GM19468 (cell line): ENCODE results near the gene TYW1B.
"Not testable (repeated sequence)": the region's sequence is repeated elsewhere in the genome, so short reads cannot be mapped to it uniquely, and the experiment has no call there.

ENCODE experiments used
- ATAC-seq: cut with Tn5 transposase; IDR thresholded peaks from one replicate; pipeline ENCODE4 v1.9.1; 2021; ENCODE audit warnings: mild to moderate bottlenecking, moderate library complexity, moderate number of reproducible peaks; ENCODE audit not compliant: unreplicated experiment; ENCODE audit errors: extremely low read depth

TYW1B gene

GRCh38 chr7:72817661-72818060, 10.3 kb downstream of the TYW1B start:
- not testable (repeated sequence) for ATAC-seq

- ATAC-seq, result not testable (repeated sequence)
Observed at GRCh38 chr7:72816370-72817157, 11.4 kb downstream of the TYW1B start.

GRCh38 chr7:72810437-72810836, 17.6 kb downstream of the TYW1B start:
- ATAC-seq, result not testable (repeated sequence)

- not testable (repeated sequence) for ATAC-seq
Observed at GRCh38 chr7:72808511-72808910, 19.5 kb downstream of the TYW1B start.

- not testable (repeated sequence) for ATAC-seq
Observed at GRCh38 chr7:72806851-72807250, 21.1 kb downstream of the TYW1B start.

GRCh38 chr7:72805526-72806494, 22.2 kb downstream of the TYW1B start:
- no peak for ATAC-seq

- ATAC-seq, result not testable (repeated sequence)
Observed at GRCh38 chr7:72803778-72804177, 24.2 kb downstream of the TYW1B start.

GRCh38 chr7:72801564-72801963, 26.4 kb downstream of the TYW1B start:
- ATAC-seq, result not testable (repeated sequence)

- ATAC-seq, result not testable (repeated sequence)
Observed at GRCh38 chr7:72795401-72795800, 32.6 kb downstream of the TYW1B start.

GRCh38 chr7:72793791-72794190, 34.2 kb downstream of the TYW1B start:
- no peak for ATAC-seq

- not testable (repeated sequence) for ATAC-seq
Observed at GRCh38 chr7:72790698-72791060, 37.3 kb downstream of the TYW1B start.

GRCh38 chr7:72790048-72790697, 37.8 kb downstream of the TYW1B start:
- ATAC-seq, result not testable (repeated sequence)

- ATAC-seq, result no peak
Observed at GRCh38 chr7:72785166-72785955, 42.6 kb downstream of the TYW1B start.

GRCh38 chr7:72783601-72784370, 44.2 kb downstream of the TYW1B start:
- ATAC-seq, result not testable (repeated sequence)

GRCh38 chr7:72781631-72782030, 46.4 kb downstream of the TYW1B start:
- ATAC-seq, result no peak

- no peak for ATAC-seq
Observed at GRCh38 chr7:72781161-72781560, 46.8 kb downstream of the TYW1B start.

- ATAC-seq, result not testable (repeated sequence)
Observed at GRCh38 chr7:72780289-72780894, 47.6 kb downstream of the TYW1B start.

GRCh38 chr7:72777167-72777566, 50.8 kb downstream of the TYW1B start:
- ATAC-seq, result not testable (repeated sequence)
